ENCODE data around the gene RHEX.
"Not testable (repeated sequence)": the region's sequence is repeated elsewhere in the genome, so short reads cannot be mapped to it uniquely, and the experiment has no call there.

RHEX gene, protein sequence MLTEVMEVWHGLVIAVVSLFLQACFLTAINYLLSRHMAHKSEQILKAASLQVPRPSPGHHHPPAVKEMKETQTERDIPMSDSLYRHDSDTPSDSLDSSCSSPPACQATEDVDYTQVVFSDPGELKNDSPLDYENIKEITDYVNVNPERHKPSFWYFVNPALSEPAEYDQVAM

DNA sequence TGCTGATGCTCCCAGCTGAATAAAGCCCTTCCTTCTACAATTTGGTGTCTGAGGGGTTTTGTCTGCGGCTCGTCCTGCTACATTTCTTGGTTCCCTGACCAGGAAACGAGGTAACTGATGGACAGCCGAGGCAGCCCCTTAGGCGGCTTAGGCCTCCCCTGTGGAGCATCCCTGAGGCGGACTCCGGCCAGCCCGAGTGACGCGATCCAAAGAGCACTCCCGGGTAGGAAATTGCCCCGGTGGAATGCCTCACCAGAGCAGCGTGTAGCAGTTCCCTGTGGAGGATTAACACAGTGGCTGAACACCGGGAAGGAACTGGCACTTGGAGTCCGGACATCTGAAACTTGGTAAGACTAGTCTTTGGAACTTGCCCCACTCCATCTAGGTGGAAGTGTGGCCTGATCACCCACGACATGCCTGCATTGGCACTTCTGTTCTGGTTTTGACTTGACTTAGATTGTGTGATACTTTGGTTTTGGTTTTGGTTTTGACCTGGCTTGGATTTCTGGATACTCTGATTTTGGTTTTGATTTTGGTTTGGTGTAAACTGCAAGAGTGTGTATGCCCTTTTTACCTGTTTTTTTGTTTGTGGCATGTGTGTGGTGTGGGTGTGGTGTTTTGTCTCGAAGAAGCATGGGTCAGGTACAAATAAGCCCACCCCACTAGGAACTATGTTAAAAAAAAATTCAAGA is at the start of gene RHEX:
Gene RHEX (plus strand): TSS at position 255 of the 692 bp plus-strand sequence. CDS start 44,656 bp downstream, outside the sequence.
- not testable (repeated sequence) for DNase-seq

DNA sequence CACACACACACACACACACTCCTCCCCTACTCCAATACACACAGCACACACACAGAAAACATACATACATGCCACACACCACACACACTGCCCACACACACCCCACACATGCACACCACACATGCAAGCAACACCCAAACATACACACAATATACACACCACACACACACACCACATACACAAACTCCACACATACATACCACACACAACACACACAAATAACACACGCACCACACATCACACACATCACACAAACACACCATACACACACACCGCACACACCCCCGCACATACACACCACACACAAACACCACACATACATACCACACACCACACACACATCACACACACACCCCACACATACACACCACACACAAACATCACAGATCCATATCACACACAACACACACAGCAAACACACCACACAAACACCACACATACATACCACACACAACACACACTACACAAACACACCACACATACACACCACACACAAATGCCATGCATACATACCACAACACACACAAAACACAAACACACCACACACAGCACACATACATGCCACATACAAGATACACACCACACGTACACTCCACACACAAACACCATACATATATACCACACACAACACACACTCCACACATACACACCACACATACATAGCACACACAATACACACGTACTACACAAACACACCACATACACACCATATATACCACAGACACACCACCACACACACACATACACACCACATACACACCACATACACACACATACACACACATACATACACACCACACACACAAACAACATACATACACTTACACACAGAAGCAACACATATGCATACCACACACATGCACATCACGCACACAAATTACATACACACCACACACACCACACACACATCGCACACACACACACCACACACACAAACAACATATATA is 48.8 kb upstream of the RHEX start:
- no peak for DNase-seq

DNA sequence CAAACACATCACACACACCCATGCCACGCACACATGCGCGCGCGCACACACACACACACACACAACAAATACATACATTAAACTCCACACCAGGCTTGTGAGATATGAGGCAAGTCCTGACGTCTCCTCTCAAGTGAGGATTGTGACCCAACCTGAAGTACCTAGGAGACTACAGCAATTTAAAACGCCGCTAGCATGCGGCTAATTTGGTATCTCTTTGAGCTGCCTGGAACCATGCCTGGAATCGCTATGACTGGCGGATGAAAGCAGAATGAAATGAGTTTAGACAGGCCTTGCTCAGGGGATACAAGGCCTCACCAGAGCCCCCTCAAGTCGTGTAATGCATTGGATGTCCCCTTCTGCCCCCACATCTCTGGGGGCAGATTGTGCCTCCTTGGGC is 48.1 kb upstream of the RHEX start:
- no peak for DNase-seq

DNA sequence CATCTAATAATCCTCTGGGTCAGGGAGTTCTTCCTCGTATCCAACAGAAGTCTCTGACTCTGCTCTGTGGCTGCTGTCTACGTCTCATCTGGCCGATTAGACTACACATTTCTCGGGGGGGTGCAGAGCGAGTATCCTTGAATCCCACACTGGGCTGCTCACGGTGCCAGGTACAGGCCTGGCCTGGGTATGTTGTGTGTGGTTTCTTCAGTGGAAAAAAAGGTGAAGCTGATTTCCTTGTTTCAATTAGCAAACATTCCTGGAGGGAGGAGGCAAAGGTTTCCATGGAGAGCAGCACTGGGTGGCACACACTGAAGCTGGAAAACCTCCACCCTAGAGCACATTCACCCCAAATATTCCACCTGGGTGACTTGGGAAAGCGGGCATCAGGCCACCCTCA is 47.7 kb upstream of the RHEX start:
- DNase-seq = no peak

DNA sequence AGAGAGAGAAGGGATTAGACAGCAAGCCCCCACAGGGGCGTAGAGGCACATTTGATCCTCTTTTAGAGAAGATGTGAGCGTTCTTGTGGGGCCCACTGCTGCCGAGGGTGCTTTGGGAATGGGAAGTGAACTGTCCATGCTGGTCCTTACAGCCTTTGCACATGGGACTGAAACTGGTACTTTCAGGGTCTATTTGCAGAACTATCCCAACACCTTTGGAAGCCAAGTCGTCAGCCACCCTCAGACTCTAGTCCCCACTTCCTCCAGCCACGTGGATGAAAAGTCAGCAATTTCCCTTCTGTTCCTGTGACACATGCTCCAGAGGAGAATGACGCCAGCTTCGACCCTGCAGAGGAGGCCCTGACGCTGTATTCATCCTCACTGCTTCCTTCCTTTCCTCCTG is 47.2 kb upstream of the RHEX start:
- no peak for DNase-seq

DNA sequence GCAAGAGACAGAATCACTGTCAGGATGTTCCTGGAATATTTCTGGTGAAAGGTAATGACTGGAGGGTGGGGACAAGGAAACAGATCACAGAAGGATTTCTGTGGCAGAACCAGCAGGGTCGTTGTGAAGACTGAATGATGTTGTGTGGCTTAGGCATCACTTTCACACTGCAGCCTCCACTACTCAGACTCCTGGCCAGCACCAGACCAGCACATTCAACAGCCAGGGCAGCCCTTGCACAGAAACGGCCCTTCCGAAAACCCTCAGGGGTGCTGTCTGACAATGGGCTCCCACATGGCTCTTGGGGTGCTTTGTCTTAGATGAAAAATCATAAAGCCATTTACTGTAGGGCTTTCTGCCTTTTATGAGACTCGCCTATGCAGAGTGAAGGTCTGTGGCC is 46.0 kb upstream of the RHEX start:
- DNase-seq = no peak

DNA sequence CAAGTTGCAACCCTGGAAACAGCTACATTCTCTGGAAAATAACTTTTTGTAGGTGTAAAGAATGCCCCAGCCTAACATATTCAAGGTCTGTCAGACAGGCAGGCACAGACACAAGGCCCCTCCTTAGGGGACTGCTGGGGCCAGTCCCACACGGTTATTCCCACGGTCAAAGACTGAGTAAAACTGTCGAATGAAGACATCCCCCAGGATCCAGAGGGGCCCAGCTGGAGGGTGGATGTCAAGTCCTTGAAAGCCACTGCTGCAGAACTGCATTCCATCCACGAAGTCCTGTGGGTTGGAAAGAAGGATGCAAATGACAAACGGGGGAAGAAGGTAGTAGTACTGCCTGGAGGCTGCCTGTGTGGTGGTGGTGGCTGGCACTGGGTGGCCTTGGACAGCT is 42.9 kb upstream of the RHEX start:
- no peak for DNase-seq

DNA sequence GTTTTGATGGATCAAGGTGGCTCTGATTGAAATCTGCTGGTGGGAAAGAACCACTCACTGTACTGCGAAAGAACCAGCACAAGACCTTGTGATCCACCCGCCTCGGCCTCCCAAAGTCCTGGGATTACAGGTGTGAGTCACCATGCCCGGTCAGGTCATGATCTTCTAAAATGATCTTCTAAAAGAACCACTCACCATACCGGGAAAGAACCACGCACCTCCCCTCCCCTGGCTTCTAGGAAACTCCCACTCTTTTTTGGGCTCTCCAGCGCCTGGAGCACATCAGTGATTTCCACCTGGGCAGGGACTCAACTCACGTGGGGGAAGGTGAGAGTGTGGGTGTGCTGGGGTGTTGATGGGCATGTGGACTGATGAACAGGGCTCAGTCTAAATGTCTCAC is 41.9 kb upstream of the RHEX start:
- DNase-seq = no peak

DNA sequence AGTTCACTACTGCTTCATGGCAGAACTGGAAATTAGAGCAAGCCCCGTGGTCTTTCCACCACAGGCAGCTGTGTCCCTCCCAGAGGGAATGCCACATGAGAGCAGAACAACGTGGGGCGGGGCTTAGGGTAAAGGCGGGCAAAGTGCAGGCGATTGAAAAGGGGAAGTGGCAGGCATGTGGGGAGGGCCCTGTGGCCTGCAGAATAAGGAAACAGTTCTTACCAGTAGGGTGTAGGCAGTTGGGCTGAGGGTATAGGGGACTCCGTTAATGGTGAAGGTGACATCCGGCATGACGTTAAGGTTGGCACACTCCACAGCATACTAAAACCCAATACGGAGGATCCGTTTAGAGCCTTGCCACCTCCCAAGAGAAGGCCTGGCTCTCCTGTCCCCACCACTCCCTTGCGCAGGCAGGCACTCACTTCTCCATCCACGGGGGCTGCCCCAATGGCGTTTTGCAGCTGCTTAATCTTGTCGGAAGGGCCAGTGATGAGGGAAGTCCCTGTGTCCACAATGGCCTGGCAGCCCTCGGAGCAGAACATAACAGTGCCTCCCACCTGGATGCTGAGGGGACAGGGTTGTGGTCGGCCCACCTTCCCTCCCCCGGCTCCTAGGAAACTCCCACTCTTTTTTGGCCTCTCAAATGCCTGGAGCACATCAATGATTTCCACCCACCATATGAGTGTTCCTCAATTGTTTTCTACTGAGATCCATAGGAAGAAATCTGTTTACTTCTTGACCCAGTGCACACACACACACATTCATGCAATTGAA is 40.7 kb upstream of the RHEX start:
- no peak for DNase-seq

DNA sequence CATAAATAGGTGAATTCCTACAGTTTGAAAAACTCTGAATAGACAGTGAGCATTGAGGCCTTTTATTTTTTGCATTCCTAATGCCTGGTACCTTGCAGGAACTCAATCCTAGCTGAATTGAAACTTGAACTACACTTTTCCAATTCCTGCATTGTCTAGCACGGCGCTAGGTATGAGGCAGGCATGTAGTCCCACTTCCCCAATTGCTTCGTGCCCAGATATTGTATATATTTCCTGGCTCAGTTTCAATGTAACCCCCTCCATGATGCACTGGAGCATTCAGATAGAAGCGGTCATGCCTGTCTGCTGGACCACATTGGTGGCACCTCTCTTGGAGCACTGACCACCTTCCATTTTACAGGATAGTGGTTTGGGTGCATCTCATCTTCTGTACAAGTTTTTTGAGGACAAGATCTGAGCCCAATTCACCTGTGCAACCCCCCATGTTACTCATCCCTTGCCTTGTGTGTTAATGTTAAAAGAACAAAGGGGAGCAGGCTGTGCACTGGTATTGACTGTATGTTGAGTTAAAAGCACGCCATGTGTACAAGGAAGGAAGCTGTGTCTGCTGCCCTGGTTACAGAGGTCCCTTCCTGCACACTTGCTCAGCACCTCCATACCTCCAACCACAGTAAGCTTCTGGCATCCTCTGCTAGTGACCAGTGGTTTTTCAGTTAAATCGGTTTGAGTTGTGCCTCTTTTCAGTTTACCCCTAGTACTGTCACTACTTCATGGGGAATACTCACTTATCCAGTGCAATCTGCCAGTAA is 39.8 kb upstream of the RHEX start:
- no peak for DNase-seq

DNA sequence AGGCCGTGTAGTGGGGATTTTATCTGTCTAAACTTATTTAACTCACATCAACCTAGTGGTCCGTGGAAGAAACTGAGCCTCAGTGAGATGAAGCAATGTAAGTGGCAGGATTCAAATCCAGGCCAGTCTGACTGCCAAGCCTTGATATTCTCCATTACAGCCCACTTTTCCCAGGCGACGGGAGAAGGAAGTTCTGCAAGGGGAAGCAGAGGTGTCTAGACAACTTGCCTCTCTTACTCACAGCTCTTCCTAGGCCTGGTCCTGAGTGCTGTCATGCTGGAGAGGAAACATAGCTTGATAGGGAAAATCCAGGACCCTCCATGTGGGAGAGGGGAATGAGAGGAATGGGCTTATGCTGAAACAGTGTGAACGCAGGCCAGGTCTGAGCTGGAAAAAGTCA is 38.4 kb upstream of the RHEX start:
- DNase-seq = no peak

DNA sequence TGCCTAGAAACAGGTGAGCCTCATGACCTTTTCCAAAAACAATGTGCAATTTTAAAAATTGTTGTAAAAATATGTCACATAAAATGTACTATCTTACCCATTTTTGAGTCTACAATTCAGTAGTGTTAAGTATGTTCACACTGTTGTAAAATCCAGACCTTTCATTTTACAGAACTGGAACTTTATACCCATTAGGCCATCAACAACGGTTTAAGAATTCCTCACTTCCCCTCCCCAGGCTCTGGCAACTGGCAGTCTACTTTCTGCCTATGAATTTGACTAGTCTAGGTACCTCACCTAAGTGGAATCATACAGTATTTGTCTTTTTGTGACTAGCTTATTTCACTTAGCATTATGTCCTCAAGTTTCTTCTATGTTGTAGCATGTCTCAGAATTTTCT is 37.9 kb upstream of the RHEX start:
- DNase-seq = no peak

DNA sequence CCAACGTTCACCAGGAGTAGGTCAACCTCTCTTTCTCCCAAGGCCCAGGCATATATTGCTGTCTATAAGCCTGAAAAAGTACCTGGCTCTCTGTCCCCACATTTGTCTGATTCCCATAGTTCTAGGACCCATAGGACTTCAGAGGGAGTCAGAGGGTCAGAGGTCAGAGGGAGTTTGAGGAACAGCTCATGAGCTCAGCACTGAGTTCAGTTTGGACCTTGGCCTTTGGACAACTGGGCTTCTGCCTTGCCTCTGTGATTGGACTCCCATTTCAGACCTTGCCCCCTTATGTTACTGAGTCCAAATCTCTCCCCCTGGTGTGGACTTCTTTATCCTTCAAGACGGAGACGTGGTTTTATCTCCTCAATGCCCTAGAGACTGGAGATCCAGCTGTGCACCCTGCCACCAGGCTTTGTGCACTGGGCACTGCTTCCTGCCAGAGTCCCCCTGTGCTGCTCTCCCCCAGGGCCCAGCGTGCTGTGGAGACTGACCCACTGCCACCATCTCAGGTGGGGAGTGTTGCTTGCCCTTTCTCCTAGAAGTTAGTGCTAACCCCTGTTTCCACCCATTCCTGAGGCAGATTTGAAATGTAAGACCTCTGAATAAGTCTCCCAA is 32.5 kb upstream of the RHEX start:
- DNase-seq = no peak

DNA sequence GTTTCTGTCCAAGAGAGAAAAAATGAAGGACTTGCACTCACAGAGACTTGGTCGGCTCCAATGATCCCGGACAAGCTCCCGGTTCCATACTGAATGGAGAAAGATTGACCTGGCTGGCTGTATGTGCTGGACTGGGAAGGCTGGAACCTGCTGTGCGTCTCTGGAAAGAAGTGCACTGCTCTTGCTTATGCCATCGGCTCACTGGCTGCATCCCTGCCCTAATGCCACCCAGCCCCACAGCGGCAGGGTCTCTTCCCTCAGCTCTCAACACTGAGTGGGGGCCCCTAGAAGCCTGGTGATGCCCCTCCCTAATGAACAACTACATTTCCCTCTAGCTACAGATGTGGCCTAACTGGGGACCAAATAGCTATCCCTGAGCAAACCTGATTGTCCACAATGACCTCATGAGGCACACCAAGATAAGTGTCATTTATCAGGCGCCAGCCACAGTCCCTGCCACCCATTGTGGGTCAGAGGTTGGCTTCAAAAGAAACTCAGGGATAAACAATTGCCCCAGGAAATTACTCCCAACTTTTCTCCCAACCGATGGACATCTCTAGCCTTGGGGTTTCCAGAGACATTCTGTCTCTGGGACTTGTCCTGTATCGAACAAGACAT is 31.9 kb upstream of the RHEX start:
- DNase-seq = no peak

DNA sequence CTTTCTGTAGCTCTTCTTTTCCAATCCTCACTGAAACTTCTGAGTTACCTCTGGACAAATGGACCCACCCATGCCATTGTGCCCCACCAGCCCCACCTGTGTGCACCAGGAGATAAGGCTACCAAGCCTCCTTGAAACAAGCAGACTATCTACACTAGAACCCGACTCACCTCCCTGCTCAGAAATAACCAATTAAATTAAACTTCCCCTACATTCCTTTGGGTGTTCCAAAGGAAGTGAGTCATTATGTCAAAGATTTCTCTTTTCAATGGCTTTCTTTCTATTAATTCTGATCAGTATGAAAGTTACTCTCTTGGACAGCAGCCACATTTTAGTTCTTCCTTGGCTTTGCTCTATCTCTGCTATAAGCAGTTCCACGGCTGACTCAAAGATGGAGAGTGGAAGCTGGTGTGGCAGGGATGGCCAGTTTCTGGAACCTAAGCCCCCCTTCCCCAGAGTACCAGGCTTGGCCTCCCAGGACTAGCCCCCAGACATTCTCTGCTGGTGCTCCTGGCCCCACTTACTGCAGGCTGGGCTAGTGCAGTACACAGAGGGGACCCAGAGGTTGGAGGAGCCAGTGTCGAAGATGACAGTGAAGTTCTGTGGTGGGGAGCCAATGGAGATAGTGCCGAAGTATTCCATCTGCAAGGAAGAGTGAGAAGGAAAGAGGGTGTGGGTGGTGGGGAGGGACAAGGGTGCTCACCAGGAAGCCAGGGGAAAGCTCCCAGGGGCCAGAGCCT is 31.2 kb upstream of the RHEX start:
- DNase-seq = no peak

DNA sequence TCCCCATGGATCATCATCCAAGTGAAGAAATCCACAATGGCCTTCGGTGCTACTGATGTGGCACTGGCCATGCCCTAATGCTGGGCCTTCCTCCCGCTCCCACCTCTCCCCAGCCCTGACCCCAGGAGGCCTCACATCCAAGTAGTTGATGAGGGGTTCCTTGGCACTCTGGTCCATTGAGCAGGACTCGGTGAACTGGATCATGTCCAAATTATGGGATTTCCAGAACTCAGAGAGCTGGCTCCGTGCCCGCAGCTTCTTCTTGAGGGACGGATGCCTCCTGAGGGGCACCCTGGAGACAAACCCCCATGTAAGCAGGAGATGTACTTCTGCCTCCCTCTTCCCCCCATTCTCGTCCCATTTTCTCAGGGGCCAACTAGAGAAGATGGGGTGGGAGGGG is 30.2 kb upstream of the RHEX start:
- no peak for DNase-seq

DNA sequence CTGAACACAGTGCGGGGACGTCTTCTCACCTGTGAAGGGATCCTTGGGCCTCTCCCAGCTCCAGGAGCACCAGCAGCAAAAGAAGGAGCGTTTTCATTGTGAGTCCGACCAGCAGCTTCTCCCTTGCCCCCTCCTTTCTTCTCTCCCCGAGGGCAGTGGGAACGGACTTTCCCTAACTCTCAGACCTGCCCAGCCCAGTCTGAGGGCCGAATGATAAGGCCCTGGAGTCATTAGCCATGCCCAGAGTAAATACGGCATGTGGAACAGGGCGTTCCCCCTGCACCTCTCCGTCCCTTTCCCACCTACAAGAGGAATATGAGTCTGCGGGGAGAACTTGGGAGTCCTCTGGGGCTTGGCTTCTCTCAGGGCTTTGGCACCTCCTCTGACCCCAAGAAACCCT is 29.3 kb upstream of the RHEX start, which contains the start of gene CTSE:
Gene CTSE (minus strand): TSS at position 201 of the 400 bp plus-strand sequence. CDS start 104 bp downstream, at position 97.
- DNase-seq = no peak

DNA sequence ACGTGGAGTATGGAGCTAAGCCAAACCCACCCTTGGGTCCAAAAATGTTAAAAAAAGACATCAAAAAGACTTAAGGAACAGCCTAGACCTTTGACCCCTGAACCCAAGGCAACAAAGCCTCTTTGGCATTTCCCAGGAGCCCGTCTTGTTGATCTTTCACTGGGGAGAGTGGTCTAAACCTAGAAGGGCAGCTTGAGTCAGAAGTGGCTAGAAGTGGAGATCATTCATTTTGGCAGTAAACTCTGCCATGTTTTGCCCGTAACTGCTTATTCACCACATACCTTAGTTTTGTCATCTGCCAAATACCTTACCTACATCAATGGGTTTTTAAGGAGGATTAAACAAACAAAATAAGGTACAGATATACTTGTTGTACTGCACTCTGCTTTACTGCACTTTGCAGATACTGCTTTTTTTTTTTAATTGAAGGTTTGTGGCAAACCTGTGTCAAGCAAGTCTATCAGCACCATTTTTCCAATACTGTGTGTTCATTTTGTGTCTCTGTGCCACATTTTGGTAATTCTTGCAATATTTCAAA is 27.6 kb upstream of the RHEX start:
- no peak for DNase-seq

DNA sequence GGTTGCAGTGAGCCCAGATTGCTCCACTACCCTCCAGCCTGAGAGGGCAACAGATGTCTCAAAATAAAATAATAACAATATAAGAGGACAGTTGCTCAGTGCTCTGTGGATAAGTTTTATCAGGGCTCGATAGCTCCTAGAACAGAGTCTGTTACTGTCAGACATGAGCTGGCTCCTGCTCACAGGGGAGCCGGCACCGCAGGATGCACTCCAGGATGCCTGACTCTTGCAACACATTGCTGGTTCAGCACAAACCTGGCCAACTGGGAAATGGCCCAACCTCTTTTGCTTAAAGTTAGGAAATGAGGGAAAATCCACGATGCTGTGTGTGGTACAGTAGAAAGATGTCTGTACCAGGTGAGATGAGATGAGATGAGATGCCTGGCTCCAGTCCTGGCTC is 23.5 kb upstream of the RHEX start:
- DNase-seq = no peak

DNA sequence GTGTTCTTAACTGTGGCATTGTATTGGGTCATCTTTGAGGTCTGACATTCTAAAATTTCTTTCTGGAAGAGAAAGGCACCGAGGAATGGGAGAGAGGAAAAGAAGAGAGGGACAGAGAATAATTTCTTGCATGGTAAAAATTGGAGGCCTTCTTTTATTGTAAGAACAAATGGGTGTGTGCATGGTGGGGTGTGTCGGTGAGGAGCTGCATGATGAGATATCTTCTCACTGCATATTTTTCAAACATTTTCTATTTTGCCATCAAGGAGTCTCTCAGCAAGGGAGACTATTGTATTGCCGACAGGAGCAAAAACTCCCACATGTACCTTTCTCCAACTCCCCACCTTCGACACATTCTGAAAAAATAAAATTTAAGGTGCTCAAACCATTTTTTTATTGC is 22.8 kb upstream of the RHEX start:
- DNase-seq = no peak

All from activated naive CD4-positive, alpha-beta T cell treated with anti-CD3 and anti-CD28 coated beads, Interleukin-2, amount 50 U/mL, for 16 hours (primary cell).